ENCODE results near the gene OPA3.

OPA3 gene

GRCh38 chr19:45567609-45568008, 17.0 kb downstream of the OPA3 start:
- no peak for DNase-seq (ENCODE audit: low read depth)

GRCh38 chr19:45564131-45564780, 20.3 kb downstream of the OPA3 start:
- DNase-seq (ENCODE audit: low read depth) = no peak

GRCh38 chr19:45560686-45561085, 23.9 kb downstream of the OPA3 start:
- no peak for DNase-seq (ENCODE audit: low read depth)

GRCh38 chr19:45560038-45560437, 24.6 kb downstream of the OPA3 start:
- DNase-seq (ENCODE audit: low read depth) = no peak

- peak; percentile 51 for DNase-seq (ENCODE audit: low read depth)
Observed at GRCh38 chr19:45558399-45558878, 26.2 kb downstream of the OPA3 start.

GRCh38 chr19:45556835-45557234, 27.8 kb downstream of the OPA3 start:
- no peak for DNase-seq (ENCODE audit: low read depth)

GRCh38 chr19:45554481-45554880, 30.1 kb downstream of the OPA3 start:
- peak; percentile 39 for DNase-seq (ENCODE audit: low read depth)

GRCh38 chr19:45553464-45553863, 31.1 kb downstream of the OPA3 start:
- DNase-seq (ENCODE audit: low read depth) = no peak

- no peak for DNase-seq (ENCODE audit: low read depth)
Observed at GRCh38 chr19:45547965-45548609, 36.5 kb downstream of the OPA3 start.

- DNase-seq (ENCODE audit: low read depth) = no peak
Observed at GRCh38 chr19:45547211-45547770, 37.3 kb downstream of the OPA3 start.

GRCh38 chr19:45542234-45542668, 42.4 kb downstream of the OPA3 start:
- DNase-seq (ENCODE audit: low read depth) = no peak

GRCh38 chr19:45539459-45539858, 45.1 kb downstream of the OPA3 start:
- no peak for DNase-seq (ENCODE audit: low read depth)

- no peak for DNase-seq (ENCODE audit: low read depth)
Observed at GRCh38 chr19:45531349-45531748, 53.3 kb downstream of the OPA3 start.

GRCh38 chr19:45529420-45529785, 55.2 kb downstream of the OPA3 start:
- no peak for DNase-seq (ENCODE audit: low read depth)

- DNase-seq (ENCODE audit: low read depth) = peak; percentile 34
Observed at GRCh38 chr19:45528744-45529419, 55.7 kb downstream of the OPA3 start.

- peak; percentile 52 for DNase-seq (ENCODE audit: low read depth)
Observed at GRCh38 chr19:45528149-45528743, 56.4 kb downstream of the OPA3 start.

- DNase-seq (ENCODE audit: low read depth) = no peak
Observed at GRCh38 chr19:45527731-45528130, 56.9 kb downstream of the OPA3 start.

- no peak for DNase-seq (ENCODE audit: low read depth)
Observed at GRCh38 chr19:45526971-45527370, 57.6 kb downstream of the OPA3 start.

- DNase-seq (ENCODE audit: low read depth) = peak; percentile 75
Observed at GRCh38 chr19:45526143-45526542, 58.5 kb downstream of the OPA3 start.

- DNase-seq (ENCODE audit: low read depth) = no peak
Observed at GRCh38 chr19:45524575-45525129, 60.0 kb downstream of the OPA3 start.

GRCh38 chr19:45523642-45524256, 60.9 kb downstream of the OPA3 start:
- peak; percentile 83 for DNase-seq (ENCODE audit: low read depth)

All from amniotic epithelial cell (primary cell).